Mucosa of rectum (tissue), 2 donors: ENCODE data around the gene THEM4.

Experiments
- H3K27ac ChIP-seq, 2 donors: one replicate each; pipeline ENCODE4 v1.7.0; 2013; ENCODE audit warnings: inconsistent platforms in 2 of 2, low read depth in 2 of 2, low read length in 2 of 2
- H3K27me3 ChIP-seq, 2 donors: one replicate each; pipeline ENCODE4 v1.7.0; 2013; ENCODE audit warnings: low read length in 2 of 2; ENCODE audit not compliant: control insufficient read depth in 2 of 2, insufficient read depth in 2 of 2
- H3K36me3 ChIP-seq, 2 donors: one replicate each; pipeline ENCODE4 v1.7.0; 2013; ENCODE audit warnings: low read length in 2 of 2; ENCODE audit not compliant: control insufficient read depth in 2 of 2, insufficient read depth in 2 of 2
- H3K4me1 ChIP-seq, 2 donors: one replicate each; pipeline ENCODE4 v1.7.0; 2013; ENCODE audit warnings: low read length in 2 of 2, mild to moderate bottlenecking in 1 of 2; ENCODE audit not compliant: control insufficient read depth in 2 of 2, insufficient read depth in 2 of 2
- H3K4me3 ChIP-seq, 2 donors: one replicate each; pipeline ENCODE4 v1.7.0; 2013; ENCODE audit warnings: low read length in 2 of 2
- H3K9ac ChIP-seq, 2 donors: one replicate each; pipeline ENCODE4 v1.7.0; 2013; ENCODE audit warnings: low read length in 2 of 2, low read depth in 1 of 2, mild to moderate bottlenecking in 1 of 2
- H3K9me3 ChIP-seq, 2 donors: one replicate each; pipeline ENCODE4 v1.7.0; 2013; ENCODE audit warnings: low read length in 2 of 2; ENCODE audit not compliant: control insufficient read depth in 2 of 2
- donor health status: healthy.
- donor health status: Normal muscosa, but diverticular disease.

THEM4 gene

DNA sequence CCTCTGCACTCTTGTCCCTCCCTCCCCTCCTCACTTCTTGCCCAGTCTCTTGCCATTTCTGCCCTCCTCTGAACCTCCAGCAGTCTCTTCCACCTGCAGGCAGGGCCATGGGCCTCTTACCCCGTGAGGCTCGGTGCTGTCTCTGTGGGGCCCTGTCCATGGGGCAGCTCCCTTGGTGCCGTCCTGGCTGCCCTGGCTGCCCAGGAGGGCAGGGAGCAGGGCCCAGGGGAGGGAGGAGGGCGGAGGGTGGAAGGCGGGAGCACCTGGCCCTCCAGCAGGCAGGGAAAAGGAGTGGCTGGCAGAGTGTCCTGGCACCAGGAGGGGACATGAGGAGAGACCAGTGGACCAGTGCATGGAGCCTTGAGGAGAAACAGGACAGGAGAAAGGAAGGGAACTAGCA, 77.7 kb downstream of the THEM4 start, which contains the start of gene RORC:
Gene RORC, minus strand, starts transcription at position 198 of the 400 bp plus-strand sequence. Its CDS starts 38 bp downstream, at position 160.
- H3K27ac ChIP-seq: peak within 1 kb of the TSS; percentile 89 to 92
- H3K4me1 ChIP-seq: peaks cover 40 to 53% of the 10 kb centered on the region in 2 donors
- H3K9me3 ChIP-seq: no peaks in the 10 kb centered on the region
- peak within 1 kb of the TSS; percentile 84 to 86 for H3K9ac ChIP-seq
- peak within 1 kb of the TSS; percentile 75 to 79 for H3K4me3 ChIP-seq
- peaks cover 0 to 2% of the 10 kb centered on the region in 2 donors for H3K36me3 ChIP-seq
- H3K27me3 ChIP-seq: no peaks in the 10 kb centered on the region

DNA sequence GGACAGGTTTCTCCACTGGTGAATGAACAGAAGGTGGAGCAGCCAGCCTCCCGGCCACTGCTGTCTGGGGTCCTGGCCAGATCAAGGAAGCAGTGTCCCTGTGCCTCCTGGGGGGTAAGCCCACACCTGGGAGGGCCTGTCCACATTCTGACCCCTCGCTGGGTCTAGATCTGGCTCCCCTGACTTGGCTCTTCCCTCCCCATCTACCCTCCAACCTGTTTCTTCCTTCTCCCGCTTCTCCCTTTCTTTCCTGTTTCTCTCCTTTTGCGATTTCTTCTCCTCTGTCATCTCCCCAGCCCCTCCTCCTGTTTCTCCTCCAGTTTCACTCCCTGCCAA, 78.1 kb downstream of the THEM4 start:
- H3K27me3 ChIP-seq: no peaks in the 10 kb centered on the region
- H3K36me3 ChIP-seq: peaks cover 0 to 2% of the 10 kb centered on the region in 2 donors
- H3K4me3 ChIP-seq: peak overlapping the region; percentile 75 to 79
- H3K4me1 ChIP-seq: peaks cover 40 to 50% of the 10 kb centered on the region in 2 donors
- no peaks in the 10 kb centered on the region for H3K9me3 ChIP-seq
- peak overlapping the region; percentile 89 to 92 for H3K27ac ChIP-seq
- H3K9ac ChIP-seq: peak overlapping the region; percentile 84 to 86

GRCh38 chr1:151830055-151830454, 79.3 kb downstream of the THEM4 start:
- no peaks in the 10 kb centered on the region for H3K27me3 ChIP-seq
- H3K36me3 ChIP-seq: peaks cover 0 to 2% of the 10 kb centered on the region in 2 donors
- H3K27ac ChIP-seq: peak overlapping the region; percentile 89 to 92
- no peaks in the 10 kb centered on the region for H3K9me3 ChIP-seq
- peak overlapping the region; percentile 17 to 84 for H3K9ac ChIP-seq
- peak overlapping the region; percentile 38 to 75 for H3K4me3 ChIP-seq
- peaks cover 40 to 49% of the 10 kb centered on the region in 2 donors for H3K4me1 ChIP-seq

DNA sequence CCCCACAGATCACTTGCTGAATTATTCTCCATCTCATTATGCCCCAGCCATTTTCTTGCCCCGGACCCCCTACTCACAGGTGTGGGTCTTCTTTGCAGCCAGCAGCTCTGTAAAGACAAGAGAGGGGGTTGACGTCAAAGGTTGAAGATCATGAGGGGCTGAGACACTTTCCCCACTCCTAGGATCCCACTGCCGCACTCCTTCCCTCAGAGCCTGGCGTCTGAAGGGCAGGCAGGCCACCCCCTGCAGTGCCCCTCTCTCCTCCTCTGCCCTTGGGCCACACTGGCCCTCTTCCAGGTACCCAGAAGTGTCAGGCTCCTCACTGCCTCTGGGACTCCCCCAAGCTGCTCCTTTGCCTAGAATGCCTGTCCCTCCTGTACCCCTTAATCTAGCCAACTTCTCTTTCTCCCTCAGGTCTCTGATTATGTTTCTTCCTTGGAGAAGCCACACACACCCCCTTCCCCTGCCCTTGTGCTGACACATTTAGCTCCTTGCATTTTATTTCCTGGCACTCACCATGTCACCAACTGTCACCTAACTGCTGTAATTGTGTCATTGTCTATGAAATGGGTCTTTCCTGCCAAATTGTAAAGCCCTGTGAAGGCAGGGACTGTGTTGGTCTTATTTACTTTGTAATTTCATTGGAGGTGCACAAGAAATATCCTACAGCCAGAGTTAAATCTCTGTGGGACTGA, 79.8 kb downstream of the THEM4 start:
- Histone ChIP-seq H3K27ac (peak overlapping the region in 1 of 2 donors; percentile 51), H3K4me1 (peaks cover 40 to 49% of the 10 kb centered on the region in 2 donors), H3K9me3 (no peaks in the 10 kb centered on the region), H3K36me3 (peaks cover 0 to 2% of the 10 kb centered on the region in 2 donors), H3K4me3 (no peak overlapping the region), H3K27me3 (no peaks in the 10 kb centered on the region), H3K9ac (no peak overlapping the region)

DNA sequence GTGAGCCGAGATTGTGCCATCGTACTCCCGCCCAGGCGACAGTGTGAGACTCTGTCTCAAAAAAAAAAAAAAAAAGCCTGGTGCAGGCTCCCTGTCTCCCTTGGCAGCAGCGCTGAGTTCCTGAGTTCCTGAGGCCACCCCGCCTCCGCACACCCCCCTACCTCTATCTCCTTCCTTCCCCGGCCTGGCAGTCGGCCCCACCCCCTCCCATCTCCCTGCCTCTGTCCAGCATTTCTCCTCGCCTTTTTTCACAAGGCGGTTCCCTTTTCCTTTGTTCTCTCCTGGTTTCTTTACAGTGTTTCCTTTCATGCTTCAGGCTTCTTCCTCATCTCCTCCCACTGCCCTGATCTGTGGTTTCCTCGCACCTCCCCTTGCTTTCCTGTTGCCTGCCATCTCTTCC, 80.4 kb downstream of the THEM4 start:
- no peak overlapping the region for H3K4me3 ChIP-seq
- peaks cover 37 to 45% of the 10 kb centered on the region in 2 donors for H3K4me1 ChIP-seq
- peak overlapping the region in 1 of 2 donors; percentile 51 for H3K27ac ChIP-seq
- H3K9me3 ChIP-seq: no peaks in the 10 kb centered on the region
- peaks cover 0 to 2% of the 10 kb centered on the region in 2 donors for H3K36me3 ChIP-seq
- H3K27me3 ChIP-seq: no peaks in the 10 kb centered on the region
- H3K9ac ChIP-seq: no peak overlapping the region

DNA sequence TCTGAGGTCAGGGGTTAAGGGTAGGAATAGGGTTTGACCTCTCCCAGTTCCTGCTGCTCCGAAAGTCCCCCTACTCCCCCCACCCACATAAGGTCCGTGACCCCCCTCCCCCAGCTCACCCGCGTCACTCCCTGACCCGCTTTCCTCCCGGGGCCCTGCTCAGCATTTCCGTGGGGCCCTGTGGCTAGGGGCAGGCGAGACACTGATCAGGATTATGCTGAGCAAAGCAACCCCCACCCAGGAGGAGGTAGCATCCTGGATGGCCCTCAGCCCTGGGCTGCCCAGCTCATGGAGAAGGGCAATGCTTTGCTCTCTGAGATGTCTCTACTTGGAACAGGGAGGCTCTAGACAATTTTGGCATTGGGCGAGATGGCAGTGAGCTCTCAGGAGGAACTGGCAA, 81.5 kb downstream of the THEM4 start:
- H3K4me1 ChIP-seq: peaks cover 30 to 35% of the 10 kb centered on the region in 2 donors
- no peaks in the 10 kb centered on the region for H3K9me3 ChIP-seq
- no peak overlapping the region for H3K9ac ChIP-seq
- H3K27me3 ChIP-seq: no peaks in the 10 kb centered on the region
- H3K4me3 ChIP-seq: no peak overlapping the region
- peaks cover 0 to 2% of the 10 kb centered on the region in 2 donors for H3K36me3 ChIP-seq
- H3K27ac ChIP-seq: no peak overlapping the region

- no peak overlapping the region for H3K27ac ChIP-seq
- H3K4me3 ChIP-seq: no peak overlapping the region
- no peaks in the 10 kb centered on the region for H3K27me3 ChIP-seq
- peaks cover under 1 to 2% of the 10 kb centered on the region in 2 donors for H3K36me3 ChIP-seq
- H3K4me1 ChIP-seq: peaks cover 18% of the 10 kb centered on the region in 2 donors
- H3K9me3 ChIP-seq: no peaks in the 10 kb centered on the region
- H3K9ac ChIP-seq: no peak overlapping the region
Measured at GRCh38 chr1:151825751-151826660, 83.3 kb downstream of the THEM4 start.

GRCh38 chr1:151825204-151825603, 84.1 kb downstream of the THEM4 start:
- no peak overlapping the region for H3K9ac ChIP-seq
- peaks cover 12 to 14% of the 10 kb centered on the region in 2 donors for H3K4me1 ChIP-seq
- H3K36me3 ChIP-seq: peaks cover 2 to 3% of the 10 kb centered on the region in 2 donors
- H3K9me3 ChIP-seq: no peaks in the 10 kb centered on the region
- H3K27me3 ChIP-seq: no peaks in the 10 kb centered on the region
- H3K4me3 ChIP-seq: no peak overlapping the region
- no peak overlapping the region for H3K27ac ChIP-seq
